Neural progenitor cell (in vitro differentiated cells): Measurements from ENCODE around the gene AP1S1. TPM values are rescaled to one million over a fixed set of nuclear protein-coding genes. Genes with fewer than 3 reads are reported as not detected.

ENCODE experiments used
- DNase-seq: peaks from one replicate; pipeline ENCODE4 v3.0.0-alpha.2; 2016; ENCODE audit warnings: low spot score
- H2AFZ ChIP-seq: fragments of 200-600 bp; sonication (generic); replicated peaks from 2 replicates; pipeline ENCODE4 v1.6.1; 2016; ENCODE audit warnings: antibody characterized with exemption
- H3F3A ChIP-seq: fragments of 200-600 bp; sonication (generic); 2 replicates; pipeline ENCODE4 v1.6.1; 2016; ENCODE audit warnings: antibody characterized with exemption, low read depth
- H3K27ac ChIP-seq: fragments of 200-600 bp; sonication (generic); 2 replicates; pipeline ENCODE4 v1.5.1; 2016; ENCODE audit warnings: mild to moderate bottlenecking
- H3K27me3 ChIP-seq: fragments of 200-600 bp; sonication (generic); 2 replicates; pipeline ENCODE4 v1.6.1; 2016; ENCODE audit warnings: mild to moderate bottlenecking, moderate library complexity
- H3K36me3 ChIP-seq: fragments of 200-600 bp; sonication (generic); 2 replicates; pipeline ENCODE4 v1.5.1; 2016
- H3K4me1 ChIP-seq: fragments of 200-600 bp; sonication (generic); 2 replicates; pipeline ENCODE4 v1.6.1; 2016; ENCODE audit warnings: mixed run types
- H3K4me2 ChIP-seq: fragments of 200-600 bp; sonication (generic); 2 replicates; pipeline ENCODE4 v1.6.1; 2016
- H3K4me3 ChIP-seq: fragments of 200-600 bp; sonication (generic); 2 replicates; pipeline ENCODE4 v1.5.1; 2016
- H3K79me2 ChIP-seq: fragments of 200-600 bp; sonication (generic); 2 replicates; pipeline ENCODE4 v1.6.1; 2016; ENCODE audit warnings: low read depth
- H3K9ac ChIP-seq: fragments of 200-600 bp; sonication (generic); 2 replicates; pipeline ENCODE4 v1.6.1; 2016
- H3K9me3 ChIP-seq: fragments of 200-600 bp; sonication (generic); 2 replicates; pipeline ENCODE4 v1.5.1; 2016; ENCODE audit warnings: low read depth
- H4K20me1 ChIP-seq: fragments of 200-600 bp; sonication (generic); 2 replicates; pipeline ENCODE4 v1.6.1; 2016; ENCODE audit warnings: low read depth
- H3K27ac Mint-ChIP-seq: 3 replicates; pipeline ENCODE4 v1.8.0; 2021; ENCODE audit warnings: mixed read lengths
- H3K27me3 Mint-ChIP-seq: 2 replicates; pipeline ENCODE4 v1.8.0; 2022; ENCODE audit warnings: low read depth, mild to moderate bottlenecking, inconsistent platforms, moderate library complexity, mixed read lengths; ENCODE audit not compliant: insufficient read depth
- H3K36me3 Mint-ChIP-seq: 3 replicates; pipeline ENCODE4 v1.8.0; 2021; ENCODE audit warnings: mixed read lengths
- H3K4me1 Mint-ChIP-seq: 3 replicates; pipeline ENCODE4 v1.8.0; 2021; ENCODE audit warnings: mixed read lengths
- H3K4me3 Mint-ChIP-seq: 3 replicates; pipeline ENCODE4 v1.8.0; 2021; ENCODE audit warnings: mild to moderate bottlenecking, moderate library complexity, mixed read lengths
- H3K9me3 Mint-ChIP-seq: 3 replicates; pipeline ENCODE4 v1.8.0; 2020; ENCODE audit warnings: mixed read lengths
- CTCF ChIP-seq: fragments of 200-600 bp; sonication (generic); IDR thresholded peaks from 2 replicates; pipeline ENCODE4 v1.5.1; 2017; ENCODE audit warnings: antibody characterized with exemption, mild to moderate bottlenecking
- EZH2 ChIP-seq: fragments of 200-600 bp; sonication (generic); IDR thresholded peaks from 2 replicates; pipeline ENCODE4 v1.6.1; 2017; ENCODE audit warnings: antibody characterized with exemption, mild to moderate bottlenecking, moderate library complexity
- EZH2phosphoT487 ChIP-seq: fragments of 200-600 bp; sonication (generic); IDR thresholded peaks from 2 replicates; pipeline ENCODE4 v1.6.1; 2017; ENCODE audit warnings: antibody characterized with exemption
- total RNA-seq: library from RNA; depleted of rRNA; stranded (reverse); fragments of >200 nt; gene quantifications from 2 replicates; pipeline ENCODE4 v1.2.3, GENCODE V29; 2015; ENCODE audit warnings: low replicate concordance

Gene AP1S1
- total RNA-seq, 1 donor from 2014 or later = 74.4 TPM

GRCh38 chr7:101138213-101138870 is 15.9 kb upstream of the AP1S1 start:
- no peak overlapping the region for H3K4me3 ChIP-seq
- Mint-ChIP-seq H3K27ac (peak overlapping the region; percentile 57), H3K4me3 (peak overlapping the region; percentile 73), H3K27me3 (peaks cover 6% of the 10 kb centered on the region), H3K4me1 (peaks cover 38% of the 10 kb centered on the region), H3K9me3 (no peaks in the 10 kb centered on the region), H3K36me3 (no peaks in the 10 kb centered on the region)
- DNase-seq = peak; percentile 74
- TF ChIP-seq CTCF = peak; percentile 80
- TF ChIP-seq EZH2 = no peak
- TF ChIP-seq EZH2phosphoT487 = no peak
- no peak overlapping the region for H2AFZ ChIP-seq
- no peaks in the 10 kb centered on the region for H3K79me2 ChIP-seq
- peaks cover 14% of the 10 kb centered on the region for H3F3A ChIP-seq
- H3K4me1 ChIP-seq = peaks cover 22% of the 10 kb centered on the region
- no peaks in the 10 kb centered on the region for H4K20me1 ChIP-seq
- no peaks in the 10 kb centered on the region for H3K9me3 ChIP-seq
- no peaks in the 10 kb centered on the region for H3K27me3 ChIP-seq
- H3K9ac ChIP-seq = no peak overlapping the region
- H3K4me2 ChIP-seq = no peak overlapping the region
- H3K27ac ChIP-seq = no peak overlapping the region
- H3K36me3 ChIP-seq = no peaks in the 10 kb centered on the region

- Histone ChIP-seq H4K20me1 (no peaks in the 10 kb centered on the region), H3K9ac (no peak overlapping the region)
- DNase-seq = no peak
Observed at GRCh38 chr7:101140339-101140699, 14.0 kb upstream of the AP1S1 start.

GRCh38 chr7:101140746-101141382 is 13.4 kb upstream of the AP1S1 start:
- H3K27ac ChIP-seq = no peak overlapping the region

More at GRCh38 chr7:101140339-101140699, 14.0 kb upstream of the AP1S1 start:
- no peaks in the 10 kb centered on the region for H3K36me3 Mint-ChIP-seq
- peaks cover 3% of the 10 kb centered on the region for H3K27me3 Mint-ChIP-seq
- Histone ChIP-seq H3K4me2 (no peak overlapping the region), H3F3A (no peaks in the 10 kb centered on the region), H3K27me3 (no peaks in the 10 kb centered on the region), H3K36me3 (no peaks in the 10 kb centered on the region), H2AFZ (no peak overlapping the region), H3K9me3 (no peaks in the 10 kb centered on the region), H3K27ac (no peak overlapping the region), H3K4me1 (peaks cover 3% of the 10 kb centered on the region), H3K4me3 (no peak overlapping the region), H3K79me2 (no peaks in the 10 kb centered on the region)
- H3K4me1 Mint-ChIP-seq = peaks cover 21% of the 10 kb centered on the region
- H3K4me3 Mint-ChIP-seq = no peak overlapping the region
- H3K9me3 Mint-ChIP-seq = no peaks in the 10 kb centered on the region
- TF ChIP-seq EZH2 (no peak), EZH2phosphoT487 (no peak), CTCF (no peak)
- peak overlapping the region; percentile 39 for H3K27ac Mint-ChIP-seq

More at GRCh38 chr7:101140746-101141382, 13.4 kb upstream of the AP1S1 start:
- H3K79me2 ChIP-seq = no peaks in the 10 kb centered on the region
- H3K27me3 ChIP-seq = no peaks in the 10 kb centered on the region
- no peaks in the 10 kb centered on the region for H3K4me1 ChIP-seq
- no peak overlapping the region for H3K4me3 ChIP-seq
- no peaks in the 10 kb centered on the region for H3K9me3 ChIP-seq
- no peaks in the 10 kb centered on the region for H4K20me1 ChIP-seq
- no peaks in the 10 kb centered on the region for H3K36me3 ChIP-seq
- peaks cover 19% of the 10 kb centered on the region for H3K4me1 Mint-ChIP-seq
- H3K4me3 Mint-ChIP-seq = no peak overlapping the region
- no peaks in the 10 kb centered on the region for H3F3A ChIP-seq
- H3K9ac ChIP-seq = no peak overlapping the region
- H3K4me2 ChIP-seq = no peak overlapping the region
- TF ChIP-seq EZH2phosphoT487 (no peak), CTCF (no peak), EZH2 (no peak)
- no peak overlapping the region for H2AFZ ChIP-seq
- DNase-seq = no peak
- H3K36me3 Mint-ChIP-seq = no peaks in the 10 kb centered on the region
- H3K27me3 Mint-ChIP-seq = peaks cover 5% of the 10 kb centered on the region
- no peaks in the 10 kb centered on the region for H3K9me3 Mint-ChIP-seq
- H3K27ac Mint-ChIP-seq = no peak overlapping the region
